ENCODE results near the gene SPATA4.
A peak's percentile ranks its signal among the peaks of the same experiment; 100 is the strongest.
"Not testable (repeated sequence)": the region's sequence is repeated elsewhere in the genome, so short reads cannot be mapped to it uniquely, and the experiment has no call there.

The SPATA4 gene

GRCh38 chr4:176195184-176195978, at the start of gene SPATA4:
TSS of gene SPATA4 (minus strand) at chr4:176195585. CDS start at chr4:176195562, 23 bp downstream.
- peak; percentile 94 for DNase-seq (ENCODE audit: low spot score)

DNA sequence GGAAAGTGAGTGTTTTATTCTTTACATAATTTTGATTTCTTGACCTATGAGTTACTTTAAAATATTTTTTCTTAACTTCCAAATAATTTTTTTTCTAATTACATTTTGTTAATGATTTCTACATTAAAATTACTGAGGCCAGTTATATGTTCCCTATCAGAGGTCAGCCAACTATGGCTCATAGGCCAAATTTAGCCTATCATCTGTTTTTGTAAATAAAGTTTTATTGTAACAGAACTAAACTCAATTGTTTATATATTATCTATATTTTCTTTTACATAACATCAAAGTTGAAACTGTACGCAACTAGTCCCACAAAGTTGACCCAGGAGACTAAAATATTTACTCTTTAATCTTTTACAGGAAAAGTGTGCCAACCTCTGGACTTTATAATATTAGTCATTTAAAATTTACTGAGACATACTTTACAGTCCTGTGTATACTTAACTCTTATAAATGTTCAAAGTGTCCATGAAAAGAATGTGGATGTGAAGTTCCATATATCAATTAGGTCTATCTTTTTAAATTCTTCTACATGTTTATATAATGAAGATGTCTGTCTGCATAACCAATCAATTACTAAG, 47.5 kb upstream of the SPATA4 start:
- no peak for DNase-seq (ENCODE audit: low spot score)

DNA sequence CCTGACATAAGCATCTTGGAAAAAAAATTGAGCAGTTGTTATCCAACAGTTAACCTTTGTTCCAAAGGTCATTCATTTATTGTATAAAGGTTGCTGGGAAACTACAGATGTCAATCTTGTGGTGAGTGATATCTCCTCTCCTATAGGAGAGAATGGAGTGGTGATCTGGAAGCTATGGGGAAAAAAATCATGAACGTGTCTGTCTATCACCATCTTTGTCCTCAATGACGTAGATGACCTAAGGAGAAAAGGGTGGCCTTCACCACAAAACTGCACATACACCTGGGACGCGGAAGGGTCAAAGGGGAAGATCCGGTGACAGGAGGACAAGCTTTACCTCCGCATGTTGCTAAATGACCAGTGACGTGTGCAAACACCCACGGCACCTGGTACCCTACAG, 46.3 kb upstream of the SPATA4 start:
- no peak for DNase-seq (ENCODE audit: low spot score)

DNA sequence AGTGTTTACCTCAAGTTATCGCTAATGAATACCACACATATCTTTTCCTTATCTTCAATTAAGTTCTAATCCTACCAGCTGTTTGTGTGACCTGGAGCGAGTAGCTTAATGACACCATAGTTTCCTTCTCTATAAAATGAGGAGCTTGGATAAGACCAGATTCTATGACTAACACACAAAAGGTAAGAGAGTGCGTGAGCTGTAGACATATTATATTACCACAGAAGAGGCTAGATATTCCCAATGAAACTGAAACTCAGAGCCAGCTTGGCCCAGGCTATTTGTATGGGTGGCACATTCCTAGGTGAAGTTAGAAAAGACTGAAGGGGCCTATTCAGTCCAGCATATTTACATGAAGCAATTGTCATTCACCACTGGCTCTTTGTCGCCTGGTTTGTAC, 43.4 kb upstream of the SPATA4 start:
- DNase-seq (ENCODE audit: low spot score) = no peak

GRCh38 chr4:176238157-176238610, 42.8 kb upstream of the SPATA4 start:
- no peak for DNase-seq (ENCODE audit: low spot score)

GRCh38 chr4:176236946-176237345, 41.6 kb upstream of the SPATA4 start:
- no peak for DNase-seq (ENCODE audit: low spot score)

- DNase-seq (ENCODE audit: low spot score) = no peak
Measured at GRCh38 chr4:176230836-176231235, 35.5 kb upstream of the SPATA4 start.

GRCh38 chr4:176229645-176230044, 34.3 kb upstream of the SPATA4 start:
- DNase-seq (ENCODE audit: low spot score) = no peak

GRCh38 chr4:176226736-176227135, 31.4 kb upstream of the SPATA4 start:
- DNase-seq (ENCODE audit: low spot score) = no peak

- DNase-seq (ENCODE audit: low spot score) = no peak
Measured at GRCh38 chr4:176223561-176223960, 28.2 kb upstream of the SPATA4 start.

- no peak for DNase-seq (ENCODE audit: low spot score)
Measured at GRCh38 chr4:176222149-176222548, 26.8 kb upstream of the SPATA4 start.

- no peak for DNase-seq (ENCODE audit: low spot score)
Measured at GRCh38 chr4:176217510-176217909, 22.1 kb upstream of the SPATA4 start.

- DNase-seq (ENCODE audit: low spot score) = not testable (repeated sequence)
Measured at GRCh38 chr4:176212351-176212750, 17.0 kb upstream of the SPATA4 start.

DNA sequence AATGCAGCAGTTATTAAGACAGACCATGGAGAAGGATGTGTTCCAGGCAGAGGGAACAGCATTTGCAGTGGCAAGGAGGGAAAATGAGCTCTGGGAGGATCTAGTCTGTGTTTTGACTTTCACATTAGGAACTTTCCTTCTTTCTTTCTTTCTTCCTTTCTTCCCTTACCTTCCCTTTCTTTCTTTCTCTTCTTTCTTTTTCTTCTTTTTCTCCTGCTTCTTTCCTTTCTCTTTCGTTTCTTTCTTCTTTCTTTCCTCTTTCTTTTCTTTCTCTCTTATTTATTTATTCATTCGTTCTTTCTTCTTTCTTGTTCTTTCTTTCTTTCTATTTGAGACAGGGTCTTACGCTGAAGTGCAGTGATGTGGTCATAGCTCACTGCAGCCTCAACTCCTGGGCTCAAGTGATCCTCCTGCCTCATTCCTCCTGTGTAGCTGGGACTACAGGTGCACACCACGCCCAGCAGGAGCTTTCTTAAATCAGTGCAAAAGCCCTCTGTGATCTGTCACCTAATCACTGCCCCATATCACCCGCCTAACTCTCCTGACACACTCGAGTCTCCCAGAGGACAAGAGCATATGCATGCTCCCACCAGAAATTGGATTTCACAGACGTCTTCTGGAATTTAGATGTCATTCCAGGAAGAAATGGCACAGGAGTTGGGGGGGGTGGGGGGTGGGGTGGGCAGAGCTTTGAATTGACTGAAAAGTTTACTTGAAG, 15.4 kb upstream of the SPATA4 start:
- no peak for DNase-seq (ENCODE audit: low spot score)

- no peak for DNase-seq (ENCODE audit: low spot score)
Measured at GRCh38 chr4:176210101-176210500, 14.7 kb upstream of the SPATA4 start.

DNA sequence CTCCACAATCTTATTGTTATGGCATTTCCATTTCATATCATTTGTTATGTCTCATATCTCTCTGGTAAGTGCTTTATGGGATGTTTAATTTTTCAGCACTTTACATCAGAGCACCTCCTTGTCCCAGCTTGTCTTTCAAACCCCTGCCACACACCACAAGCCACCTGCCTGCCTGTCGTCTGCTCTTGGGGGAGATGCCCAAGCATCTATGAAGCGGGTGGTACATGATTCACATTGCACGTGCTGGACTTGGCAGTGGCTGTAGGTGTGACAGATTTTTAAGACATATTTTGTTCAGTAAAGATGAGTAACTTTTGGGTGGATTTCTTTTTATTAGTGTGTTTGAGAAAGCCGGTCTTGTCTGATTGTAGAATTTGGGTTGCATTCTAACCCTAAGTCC, 14.2 kb upstream of the SPATA4 start:
- DNase-seq (ENCODE audit: low spot score) = no peak

DNA sequence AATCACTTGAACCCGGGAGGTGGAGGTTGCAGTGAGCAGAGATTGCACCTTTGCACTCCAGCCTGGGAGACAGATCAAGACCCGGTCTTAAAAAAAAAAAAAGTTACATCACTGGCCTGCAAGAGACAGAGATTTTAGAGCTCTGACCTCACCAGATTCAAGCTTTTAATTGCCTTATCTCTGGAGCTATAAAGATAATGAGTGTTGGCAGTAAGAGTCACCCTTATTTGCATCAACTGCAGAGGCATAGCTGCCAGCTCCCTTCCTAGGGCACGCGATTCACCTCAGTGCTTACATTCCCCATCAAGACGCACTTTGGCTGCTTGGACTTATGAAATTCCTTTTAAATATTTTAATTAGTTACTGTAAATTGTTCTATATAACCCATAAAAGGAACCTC, 12.5 kb upstream of the SPATA4 start:
- DNase-seq (ENCODE audit: low spot score) = no peak

GRCh38 chr4:176205299-176205698, 9.9 kb upstream of the SPATA4 start:
- no peak for DNase-seq (ENCODE audit: low spot score)

GRCh38 chr4:176198316-176198903, 3.0 kb upstream of the SPATA4 start:
- no peak for DNase-seq (ENCODE audit: low spot score)

DNA sequence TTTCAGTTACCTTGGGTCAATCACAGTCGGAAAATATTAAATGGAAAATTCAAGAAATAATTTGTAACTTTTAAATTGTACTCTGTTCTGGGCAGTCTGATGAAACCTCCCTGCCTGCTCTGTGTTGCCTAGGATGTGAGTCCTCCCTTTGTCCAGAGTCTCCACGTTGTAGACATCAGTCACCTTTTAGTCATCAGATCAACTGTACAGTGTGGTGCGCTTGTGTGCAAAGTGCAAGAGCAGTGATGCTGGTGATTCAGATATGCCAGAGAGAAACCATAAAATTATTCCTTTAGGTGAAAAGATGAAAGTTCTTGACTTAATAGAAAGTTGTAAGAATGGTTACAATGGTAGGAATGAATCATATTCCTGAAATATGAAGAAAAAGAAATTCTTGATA, 1.4 kb downstream of the SPATA4 start:
- DNase-seq (ENCODE audit: low spot score) = no peak

DNA sequence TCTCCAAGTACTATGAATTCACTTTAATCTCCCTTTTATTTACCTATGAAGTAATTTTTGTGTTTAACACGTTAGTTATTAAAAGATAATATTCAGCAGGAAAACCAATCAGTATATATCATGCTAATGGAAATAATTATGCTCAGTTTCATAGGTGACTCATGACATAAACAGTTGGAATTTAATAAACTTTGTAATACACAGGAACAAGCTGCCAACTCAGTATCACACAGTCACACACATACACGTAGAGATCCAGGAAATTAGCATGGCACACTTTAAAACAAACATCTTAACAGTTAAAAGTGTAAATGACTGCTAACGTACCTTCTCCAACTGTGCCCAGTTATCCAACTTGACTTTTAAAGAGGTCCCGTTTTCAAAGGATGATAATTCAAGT, 2.3 kb downstream of the SPATA4 start:
- no peak for DNase-seq (ENCODE audit: low spot score)

- DNase-seq (ENCODE audit: low spot score) = no peak
Measured at GRCh38 chr4:176191974-176192373, 3.4 kb downstream of the SPATA4 start.
